ENCODE results near the gene PRKCE. TPM values are rescaled to one million over a fixed set of nuclear protein-coding genes. Genes with fewer than 3 reads are reported as not detected.

PRKCE gene
- total RNA-seq, 2 donors from 2014 or later, result 7.2 to 25.4 TPM

DNA sequence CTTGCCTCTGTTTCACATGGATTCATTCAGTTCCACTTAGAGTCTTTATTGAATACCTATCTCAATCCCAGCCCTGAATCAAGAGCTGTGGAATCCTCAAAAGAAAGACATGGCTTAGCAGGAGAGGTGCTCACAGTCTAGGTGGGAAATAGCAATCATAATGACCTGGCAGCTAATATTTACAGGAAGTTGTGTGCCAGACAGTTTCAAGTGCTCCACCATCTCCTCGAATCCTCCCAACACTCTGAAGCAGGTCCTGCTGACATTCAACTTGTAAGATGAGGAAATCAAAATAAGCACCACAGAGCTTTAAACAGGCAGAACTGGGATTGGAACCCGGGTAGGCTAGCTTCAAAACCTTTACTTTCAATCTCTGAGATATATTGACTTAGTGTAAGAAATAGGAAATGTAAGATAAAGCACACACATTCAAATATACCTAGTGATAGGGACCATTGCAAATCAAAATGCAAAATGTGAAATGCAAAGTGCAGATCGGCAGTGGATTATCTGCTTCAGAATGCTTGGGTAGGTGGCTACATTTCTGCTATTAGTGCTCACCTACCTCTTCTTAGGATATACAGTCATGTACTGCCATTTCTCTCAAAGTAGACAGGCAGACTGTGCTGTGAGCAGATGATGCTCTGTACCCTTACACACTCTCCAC, 182.0 kb downstream of the PRKCE start:
- intact Hi-C loops (cut with DNase I), result loop anchor here (10.0 kb wide), 1 partner anchor 331 kb away; no protein-coding TSS in a partner anchor
- H3K4me3 ChIP-seq, result no peak overlapping the region
- no peaks in the 10 kb centered on the region for H3K36me3 ChIP-seq
- no peaks in the 10 kb centered on the region for H3K4me1 ChIP-seq (replicated peaks)
- WGBS, result 77% methylated on average over 3 of the region's 3 CpGs
- H3K9me3 ChIP-seq, result no peaks in the 10 kb centered on the region
- no peak overlapping the region for H3K27ac ChIP-seq
- TF ChIP-seq, protein P1, sequence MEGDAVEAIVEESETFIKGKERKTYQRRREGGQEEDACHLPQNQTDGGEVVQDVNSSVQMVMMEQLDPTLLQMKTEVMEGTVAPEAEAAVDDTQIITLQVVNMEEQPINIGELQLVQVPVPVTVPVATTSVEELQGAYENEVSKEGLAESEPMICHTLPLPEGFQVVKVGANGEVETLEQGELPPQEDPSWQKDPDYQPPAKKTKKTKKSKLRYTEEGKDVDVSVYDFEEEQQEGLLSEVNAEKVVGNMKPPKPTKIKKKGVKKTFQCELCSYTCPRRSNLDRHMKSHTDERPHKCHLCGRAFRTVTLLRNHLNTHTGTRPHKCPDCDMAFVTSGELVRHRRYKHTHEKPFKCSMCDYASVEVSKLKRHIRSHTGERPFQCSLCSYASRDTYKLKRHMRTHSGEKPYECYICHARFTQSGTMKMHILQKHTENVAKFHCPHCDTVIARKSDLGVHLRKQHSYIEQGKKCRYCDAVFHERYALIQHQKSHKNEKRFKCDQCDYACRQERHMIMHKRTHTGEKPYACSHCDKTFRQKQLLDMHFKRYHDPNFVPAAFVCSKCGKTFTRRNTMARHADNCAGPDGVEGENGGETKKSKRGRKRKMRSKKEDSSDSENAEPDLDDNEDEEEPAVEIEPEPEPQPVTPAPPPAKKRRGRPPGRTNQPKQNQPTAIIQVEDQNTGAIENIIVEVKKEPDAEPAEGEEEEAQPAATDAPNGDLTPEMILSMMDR (IDR thresholded peaks at IDR 0.05), result no peak
- TF ChIP-seq POLR2A (IDR thresholded peaks at IDR 0.05), result no peak
- no peak for TF ChIP-seq POLR2AphosphoS5 (IDR thresholded peaks at IDR 0.05)
- DNase-seq (ENCODE audit: low spot score), result no peak
- H3K27me3 ChIP-seq (replicated peaks; ENCODE audit: insufficient read depth), result no peaks in the 10 kb centered on the region

DNA sequence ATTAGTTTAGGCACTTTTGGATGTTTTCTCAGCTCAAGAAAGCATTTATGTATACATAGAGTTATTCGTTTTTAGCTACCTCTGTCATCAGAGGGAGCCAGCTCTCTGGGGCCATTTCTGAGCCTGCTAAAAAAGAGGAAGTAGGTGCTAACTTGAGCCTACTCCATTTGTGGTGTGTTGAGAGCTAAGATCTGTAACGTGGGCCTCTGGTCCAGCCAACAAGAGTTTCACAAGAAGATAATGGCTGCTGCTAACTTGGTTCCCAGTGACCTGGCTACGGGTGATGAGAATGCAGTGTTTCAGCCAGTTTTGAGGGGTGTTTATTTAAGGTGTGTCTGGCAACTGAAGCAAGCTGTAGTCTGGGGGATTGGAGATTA, 182.5 kb downstream of the PRKCE start:
- H3K9me3 ChIP-seq, result no peaks in the 10 kb centered on the region
- no peaks in the 10 kb centered on the region for H3K4me1 ChIP-seq (replicated peaks)
- intact Hi-C loops (cut with DNase I), result loop anchor here (10.0 kb wide), 1 partner anchor 331 kb away; no protein-coding TSS in a partner anchor
- WGBS, result 80% methylated on average over 3 of the region's 3 CpGs
- H3K4me3 ChIP-seq, result no peak overlapping the region
- no peaks in the 10 kb centered on the region for H3K36me3 ChIP-seq
- H3K27ac ChIP-seq, result no peak overlapping the region
- H3K27me3 ChIP-seq (replicated peaks; ENCODE audit: insufficient read depth), result no peaks in the 10 kb centered on the region
- DNase-seq (ENCODE audit: low spot score), result no peak
- TF ChIP-seq, protein P1 (IDR thresholded peaks at IDR 0.05), result no peak
- TF ChIP-seq POLR2A (IDR thresholded peaks at IDR 0.05), result no peak
- TF ChIP-seq POLR2AphosphoS5 (IDR thresholded peaks at IDR 0.05), result no peak

DNA sequence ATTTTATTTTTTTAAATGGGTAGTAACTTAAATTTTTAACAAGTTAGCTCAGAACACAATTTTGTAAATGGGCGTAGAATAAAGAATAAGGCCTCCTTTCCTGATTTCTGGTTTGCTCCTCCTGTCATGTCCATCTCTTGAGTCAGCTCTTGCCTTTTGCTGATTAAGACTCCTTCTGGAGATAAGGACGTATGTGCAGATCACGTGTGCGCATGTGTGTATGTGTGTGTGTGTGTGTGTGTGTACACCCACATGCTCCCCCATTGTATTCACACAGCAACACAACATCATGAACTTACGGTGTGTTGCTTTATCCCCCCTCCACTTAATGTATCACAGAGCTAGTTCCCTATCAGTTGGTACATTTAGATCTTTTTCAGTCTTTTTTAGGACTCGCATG, 182.9 kb downstream of the PRKCE start:
- no peak for DNase-seq (ENCODE audit: low spot score)
- no peaks in the 10 kb centered on the region for H3K9me3 ChIP-seq
- WGBS, result 93% methylated on average over 6 of the region's 6 CpGs
- H3K27ac ChIP-seq, result no peak overlapping the region
- no peak overlapping the region for H3K4me3 ChIP-seq
- intact Hi-C loops (cut with DNase I), result loop anchor here (10.0 kb wide), 1 partner anchor 330 kb away; no protein-coding TSS in a partner anchor
- H3K4me1 ChIP-seq (replicated peaks), result no peaks in the 10 kb centered on the region
- no peaks in the 10 kb centered on the region for H3K27me3 ChIP-seq (replicated peaks; ENCODE audit: insufficient read depth)
- no peak for TF ChIP-seq POLR2AphosphoS5 (IDR thresholded peaks at IDR 0.05)
- no peak for TF ChIP-seq POLR2A (IDR thresholded peaks at IDR 0.05)
- TF ChIP-seq, protein P1 (IDR thresholded peaks at IDR 0.05), result no peak
- no peaks in the 10 kb centered on the region for H3K36me3 ChIP-seq

DNA sequence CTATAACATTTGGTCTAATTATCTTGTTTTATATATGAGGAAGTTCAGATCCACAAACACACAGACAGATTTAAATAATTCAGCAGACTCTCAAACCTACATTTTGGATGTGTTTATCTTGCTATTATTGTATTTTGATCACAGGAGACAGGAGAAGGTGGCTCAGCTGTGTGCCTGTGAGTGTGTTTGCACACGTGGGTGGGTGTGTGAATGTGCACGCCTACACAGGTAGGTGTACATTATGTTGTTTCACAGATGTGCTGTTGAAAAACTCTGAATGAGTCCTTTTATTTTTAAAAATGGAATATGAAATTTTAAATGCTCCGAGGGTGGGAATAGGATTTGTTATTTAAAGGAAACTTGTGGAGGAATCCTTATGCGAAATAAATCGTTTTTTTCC, 183.4 kb downstream of the PRKCE start:
- H3K9me3 ChIP-seq, result no peaks in the 10 kb centered on the region
- TF ChIP-seq POLR2AphosphoS5 (IDR thresholded peaks at IDR 0.05) (no peak), POLR2A (IDR thresholded peaks at IDR 0.05) (no peak)
- TF ChIP-seq, protein P1 (IDR thresholded peaks at IDR 0.05), result no peak
- H3K27ac ChIP-seq, result no peak overlapping the region
- H3K4me1 ChIP-seq (replicated peaks), result no peaks in the 10 kb centered on the region
- intact Hi-C loops (cut with DNase I), result loop anchor here (10.0 kb wide), 1 partner anchor 330 kb away; no protein-coding TSS in a partner anchor
- no peaks in the 10 kb centered on the region for H3K27me3 ChIP-seq (replicated peaks; ENCODE audit: insufficient read depth)
- no peaks in the 10 kb centered on the region for H3K36me3 ChIP-seq
- 91% methylated on average over 5 of the region's 5 CpGs for WGBS
- no peak overlapping the region for H3K4me3 ChIP-seq
- no peak for DNase-seq (ENCODE audit: low spot score)

DNA sequence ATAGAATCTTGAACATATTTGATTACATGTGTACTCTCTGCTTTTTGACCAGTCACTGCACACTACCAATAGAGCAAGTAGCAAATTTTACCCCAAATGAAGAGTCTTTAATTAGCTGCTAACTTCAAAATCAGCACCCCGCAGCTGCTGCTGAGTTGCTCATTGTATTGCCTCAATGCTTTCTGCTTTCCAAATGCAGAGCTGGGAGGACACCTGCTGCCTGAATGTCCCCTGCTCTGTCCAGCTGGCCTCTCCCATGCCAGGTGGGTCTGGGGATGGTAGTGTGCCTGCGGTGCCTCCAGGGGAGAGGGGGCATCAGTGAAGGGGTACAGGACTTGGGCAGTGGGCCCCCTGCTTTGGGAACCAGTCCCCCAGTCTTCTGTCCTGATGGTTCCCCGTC, 184.8 kb downstream of the PRKCE start:
- no peak overlapping the region for H3K4me3 ChIP-seq
- no peaks in the 10 kb centered on the region for H3K4me1 ChIP-seq (replicated peaks)
- no peaks in the 10 kb centered on the region for H3K9me3 ChIP-seq
- intact Hi-C loops (cut with DNase I), result loop anchor here (10.0 kb wide), 1 partner anchor 328 kb away; no protein-coding TSS in a partner anchor
- no peak overlapping the region for H3K27ac ChIP-seq
- H3K36me3 ChIP-seq, result no peaks in the 10 kb centered on the region
- no peaks in the 10 kb centered on the region for H3K27me3 ChIP-seq (replicated peaks; ENCODE audit: insufficient read depth)
- DNase-seq (ENCODE audit: low spot score), result no peak
- TF ChIP-seq POLR2A (IDR thresholded peaks at IDR 0.05) (no peak), POLR2AphosphoS5 (IDR thresholded peaks at IDR 0.05) (no peak)
- TF ChIP-seq, protein P1 (IDR thresholded peaks at IDR 0.05), result no peak
- WGBS, result 80% methylated on average over 3 of the region's 3 CpGs
